Measurements from ENCODE around the gene JUP. TPM values are rescaled to one million over a fixed set of nuclear protein-coding genes. Genes with fewer than 3 reads are reported as not detected.

Gene JUP
- polyA plus RNA-seq, 3 donors = 35.7 to 49.0 (median 36.9) TPM

- H3K27ac ChIP-seq (ENCODE audit: low read depth, low read length) = no peak within 1 kb of the TSS
- WGBS, 3 donors = 0 to 1% (median 1%) methylated on average over 73 to 95 of the region's 96 CpGs
Measured at GRCh38 chr17:41811549-41812380, 25.3 kb upstream of the JUP start, which contains the start of gene P3H4. TSS of gene P3H4 (minus strand) at chr17:41811949. CDS start at chr17:41811915, 34 bp downstream.

GRCh38 chr17:41810659-41811548 lies 24.4 kb upstream of the JUP start:
- H3K27ac ChIP-seq (ENCODE audit: low read depth, low read length) = no peak overlapping the region
- WGBS, 3 donors = 15 to 29% (median 28%) methylated on average over 56 to 58 of the region's 58 CpGs

- 87 to 91% (median 90%) methylated on average over 8 of the region's 8 CpGs for WGBS, 3 donors
- H3K27ac ChIP-seq (ENCODE audit: low read depth, low read length) = no peak overlapping the region
Measured at GRCh38 chr17:41806685-41807445, 20.4 kb upstream of the JUP start.

GRCh38 chr17:41803049-41804020 lies 16.8 kb upstream of the JUP start:
- H3K27ac ChIP-seq (ENCODE audit: low read depth, low read length) = no peak overlapping the region
- WGBS, 3 donors = 64 to 76% (median 64%) methylated on average over 22 to 24 of the region's 24 CpGs

GRCh38 chr17:41801374-41802271 lies 15.1 kb upstream of the JUP start:
- no peak overlapping the region for H3K27ac ChIP-seq (ENCODE audit: low read depth, low read length)
- 10 to 18% (median 13%) methylated on average over 14 of the region's 14 CpGs for WGBS, 3 donors

- H3K27ac ChIP-seq (ENCODE audit: low read depth, low read length) = no peak overlapping the region
- WGBS, 3 donors = 49 to 54% (median 52%) methylated on average over 18 of the region's 18 CpGs
Measured at GRCh38 chr17:41800601-41801373, 14.3 kb upstream of the JUP start.

GRCh38 chr17:41799366-41799765 lies 12.9 kb upstream of the JUP start:
- WGBS, 3 donors = 89 to 94% (median 91%) methylated on average over 8 of the region's 8 CpGs

GRCh38 chr17:41797377-41797776 lies 10.9 kb upstream of the JUP start:
- WGBS, 3 donors = 76 to 84% (median 80%) methylated on average over 3 of the region's 3 CpGs
- no peak overlapping the region for H3K27ac ChIP-seq (ENCODE audit: low read depth, low read length)

More at GRCh38 chr17:41799366-41799765, 12.9 kb upstream of the JUP start:
- H3K27ac ChIP-seq (ENCODE audit: low read depth, low read length) = no peak overlapping the region

GRCh38 chr17:41796121-41796895 lies 9.8 kb upstream of the JUP start:
- 86 to 91% (median 88%) methylated on average over 10 of the region's 10 CpGs for WGBS, 3 donors
- H3K27ac ChIP-seq (ENCODE audit: low read depth, low read length) = no peak overlapping the region

- no peak overlapping the region for H3K27ac ChIP-seq (ENCODE audit: low read depth, low read length)
- 96 to 99% (median 97%) methylated on average over 5 of the region's 5 CpGs for WGBS, 3 donors
Measured at GRCh38 chr17:41794540-41794975, 8.0 kb upstream of the JUP start.

GRCh38 chr17:41793784-41794539 lies 7.5 kb upstream of the JUP start:
- no peak overlapping the region for H3K27ac ChIP-seq (ENCODE audit: low read depth, low read length)
- 65 to 76% (median 72%) methylated on average over 14 of the region's 14 CpGs for WGBS, 3 donors

- H3K27ac ChIP-seq (ENCODE audit: low read depth, low read length) = no peak overlapping the region
- 18 to 35% (median 33%) methylated on average over 22 of the region's 22 CpGs for whole genome bisulfite sequencing, 3 donors
Measured at GRCh38 chr17:41792845-41793783, 6.6 kb upstream of the JUP start.

- H3K27ac ChIP-seq (ENCODE audit: low read depth, low read length) = no peak overlapping the region
Measured at GRCh38 chr17:41787021-41787418, 509 bp upstream of the JUP start.

More at GRCh38 chr17:41787021-41787418, 509 bp upstream of the JUP start:
- WGBS, 3 donors = 26 to 49% (median 48%) methylated on average over 4 of the region's 4 CpGs
